SK-N-SH treated with all-trans-retinoic acid at 6 μM for 48 hours (cell line): Measurements from ENCODE around the gene KRT85.
"Not testable (repeated sequence)": the region's sequence is repeated elsewhere in the genome, so short reads cannot be mapped to it uniquely, and the experiment has no call there.

Experiments used
- ATAC-seq: fragments of 200-7000 bp; cut with Tn5 transposase; 3 replicates; pipeline ENCODE4 v1.9.1; 2020; ENCODE audit warnings: mild to moderate bottlenecking, moderate library complexity
- ARNTL ChIP-seq: fragments of 450-650 bp; formaldehyde crosslinking; IDR thresholded peaks from 2 replicates; pipeline ENCODE4 v1.5.0; 2020; ENCODE audit warnings: low read depth, mild to moderate bottlenecking, moderate library complexity, borderline replicate concordance
- BACH2 ChIP-seq: fragments of 250-450 bp; sonication (Bioruptor Pico); IDR thresholded peaks from 2 replicates; pipeline ENCODE4 v1.9.0; 2021; ENCODE audit warnings: mild to moderate bottlenecking, borderline replicate concordance
- CREB5 ChIP-seq: fragments of 250-450 bp; sonication (Bioruptor Pico); IDR thresholded peaks from 2 replicates; pipeline ENCODE4 v1.5.1; 2020; ENCODE audit warnings: low read depth, mild to moderate bottlenecking, moderate library complexity
- CSDC2 ChIP-seq: fragments of 250-450 bp; sonication (Bioruptor Pico); IDR thresholded peaks from 2 replicates; pipeline ENCODE4 v1.5.0; 2020; ENCODE audit warnings: mild to moderate bottlenecking, moderate library complexity
- CSRNP3 ChIP-seq: fragments of 250-450 bp; sonication (Bioruptor Pico); IDR thresholded peaks from 2 replicates; pipeline ENCODE4 v1.5.1; 2021; ENCODE audit warnings: mild to moderate bottlenecking, moderate library complexity
- ESRRG ChIP-seq: fragments of 250-450 bp; sonication (Bioruptor Pico); IDR thresholded peaks from 2 replicates; pipeline ENCODE4 v1.6.1; 2021; ENCODE audit warnings: mild to moderate bottlenecking
- GLIS3 ChIP-seq: fragments of 250-450 bp; sonication (Bioruptor Pico); IDR thresholded peaks from 2 replicates; pipeline ENCODE4 v1.5.0; 2020; ENCODE audit warnings: mild to moderate bottlenecking, moderate library complexity
- ISL1 ChIP-seq: fragments of 250-450 bp; sonication (Bioruptor Pico); IDR thresholded peaks from 2 replicates; pipeline ENCODE4 v2.1.2; 2022; ENCODE audit warnings: mild to moderate bottlenecking, moderate library complexity
- OSR1 ChIP-seq: fragments of 250-450 bp; sonication (Bioruptor Pico); IDR thresholded peaks from 2 replicates; pipeline ENCODE4 v1.8.0; 2022; ENCODE audit warnings: moderate library complexity, mild to moderate bottlenecking, inconsistent platforms
- PATZ1 ChIP-seq: fragments of 250-450 bp; sonication (Bioruptor Pico); IDR thresholded peaks from 2 replicates; pipeline ENCODE4 v1.8.0; 2020; ENCODE audit warnings: mild to moderate bottlenecking, moderate library complexity, borderline replicate concordance
- POU6F1 ChIP-seq: fragments of 250-450 bp; sonication (Bioruptor Pico); IDR thresholded peaks from 2 replicates; pipeline ENCODE4 v1.8.0; 2021; ENCODE audit warnings: low read depth, mild to moderate bottlenecking, moderate library complexity, borderline replicate concordance
- PPARA ChIP-seq: fragments of 250-450 bp; sonication (Bioruptor Pico); IDR thresholded peaks from 2 replicates; pipeline ENCODE4 v1.5.0; 2020; ENCODE audit warnings: mild to moderate bottlenecking, borderline replicate concordance
- RARB ChIP-seq: fragments of 250-450 bp; sonication (Bioruptor Pico); IDR thresholded peaks from 2 replicates; pipeline ENCODE4 v1.8.0; 2021; ENCODE audit warnings: mild to moderate bottlenecking, moderate library complexity
- SNAI2 ChIP-seq: fragments of 250-450 bp; sonication (Bioruptor Pico); IDR thresholded peaks from 2 replicates; pipeline ENCODE4 v1.5.0; 2020; ENCODE audit warnings: mild to moderate bottlenecking, moderate library complexity
- TCF4 ChIP-seq: fragments of 250-450 bp; sonication (Bioruptor Pico); IDR thresholded peaks from 2 replicates; pipeline ENCODE4 v1.8.0; 2021; ENCODE audit warnings: mild to moderate bottlenecking, moderate library complexity, borderline replicate concordance
- TOX ChIP-seq: fragments of 250-450 bp; sonication (Bioruptor Pico); IDR thresholded peaks from 2 replicates; pipeline ENCODE4 v1.8.0; 2021; ENCODE audit warnings: mild to moderate bottlenecking, moderate library complexity, borderline replicate concordance
- ZC3H10 ChIP-seq: fragments of 250-450 bp; sonication (Bioruptor Pico); IDR thresholded peaks from 2 replicates; pipeline ENCODE4 v1.5.1; 2021; ENCODE audit warnings: mild to moderate bottlenecking, moderate library complexity
- ZFP3 ChIP-seq: fragments of 250-450 bp; sonication (Bioruptor Pico); IDR thresholded peaks from 2 replicates; pipeline ENCODE4 v1.5.0; 2020; ENCODE audit warnings: mild to moderate bottlenecking, moderate library complexity
- ZFP30 ChIP-seq: fragments of 450-650 bp; formaldehyde crosslinking; IDR thresholded peaks from 2 replicates; pipeline ENCODE4 v1.5.0; 2022; ENCODE audit warnings: mild to moderate bottlenecking, moderate library complexity
- ZNF565 ChIP-seq: fragments of 450-650 bp; formaldehyde crosslinking; conservative IDR thresholded peaks from 2 replicates; pipeline ENCODE4 v1.5.0; 2020; ENCODE audit warnings: low read depth, mild to moderate bottlenecking, moderate library complexity
- ZNF70 ChIP-seq: fragments of 450-650 bp; formaldehyde crosslinking; IDR thresholded peaks from 2 replicates; pipeline ENCODE4 v1.5.0; 2020; ENCODE audit warnings: mild to moderate bottlenecking, moderate library complexity
- ZNF8 ChIP-seq: fragments of 450-650 bp; formaldehyde crosslinking; IDR thresholded peaks from 2 replicates; pipeline ENCODE4 v1.5.0; 2020; ENCODE audit warnings: mild to moderate bottlenecking, moderate library complexity

KRT85 gene

GRCh38 chr12:52345041-52345440, 22.2 kb downstream of the KRT85 start:
- ATAC-seq, result not testable (repeated sequence)

- TF ChIP-seq ARNTL (CRISPR knock-in tag), result no peak
- no peak for TF ChIP-seq PATZ1 (CRISPR knock-in tag)
- TF ChIP-seq ZNF8 (CRISPR knock-in tag), result no peak
- TF ChIP-seq OSR1, result no peak
- TF ChIP-seq ZFP3 (CRISPR knock-in tag), result no peak
- no peak for TF ChIP-seq ESRRG (CRISPR knock-in tag)
- TF ChIP-seq ZNF70, result no peak
- no peak for TF ChIP-seq ZC3H10 (CRISPR knock-in tag)
- no peak for TF ChIP-seq CREB5 (CRISPR knock-in tag)
- no peak for ATAC-seq
These were observed 23.2 kb downstream of the KRT85 start for GRCh38 chr12:52344111-52344510.

- ATAC-seq, result no peak
- TF ChIP-seq ZNF8 (CRISPR knock-in tag), result no peak
- no peak for TF ChIP-seq ARNTL (CRISPR knock-in tag)
- no peak for TF ChIP-seq ZC3H10 (CRISPR knock-in tag)
- no peak for TF ChIP-seq ZNF565
- no peak for TF ChIP-seq CREB5 (CRISPR knock-in tag)
- TF ChIP-seq SNAI2 (CRISPR knock-in tag), result no peak
- TF ChIP-seq ISL1 (CRISPR knock-in tag), result no peak
- no peak for TF ChIP-seq ESRRG (CRISPR knock-in tag)
- TF ChIP-seq CSRNP3 (CRISPR knock-in tag), result no peak
- TF ChIP-seq ZFP3 (CRISPR knock-in tag), result no peak
- no peak for TF ChIP-seq TOX
- no peak for TF ChIP-seq PPARA (CRISPR knock-in tag)
- no peak for TF ChIP-seq CSDC2 (CRISPR knock-in tag)
- TF ChIP-seq ZNF70, result no peak
- TF ChIP-seq OSR1, result no peak
These were observed 23.7 kb downstream of the KRT85 start for GRCh38 chr12:52343550-52343949.

GRCh38 chr12:52342781-52343490, 24.3 kb downstream of the KRT85 start:
- no peak for ATAC-seq
- no peak for TF ChIP-seq GLIS3 (CRISPR knock-in tag)
- TF ChIP-seq SNAI2 (CRISPR knock-in tag), result no peak

GRCh38 chr12:52341066-52341580, 26.2 kb downstream of the KRT85 start:
- no peak for ATAC-seq
- no peak for TF ChIP-seq ZFP30 (CRISPR knock-in tag)
- TF ChIP-seq ZNF70, result no peak
- no peak for TF ChIP-seq TOX
- no peak for TF ChIP-seq RARB
- TF ChIP-seq ZFP3 (CRISPR knock-in tag), result no peak
- no peak for TF ChIP-seq CSDC2 (CRISPR knock-in tag)
- no peak for TF ChIP-seq ARNTL (CRISPR knock-in tag)
- no peak for TF ChIP-seq ZNF8 (CRISPR knock-in tag)
- TF ChIP-seq ESRRG (CRISPR knock-in tag), result no peak
- TF ChIP-seq OSR1, result no peak
- TF ChIP-seq ISL1 (CRISPR knock-in tag), result no peak
- TF ChIP-seq BACH2, result no peak
- TF ChIP-seq CREB5 (CRISPR knock-in tag), result no peak
- TF ChIP-seq PATZ1 (CRISPR knock-in tag), result no peak
- TF ChIP-seq POU6F1, result no peak
- TF ChIP-seq PPARA (CRISPR knock-in tag), result no peak
- no peak for TF ChIP-seq TCF4 (CRISPR knock-in tag)
